Measurements from ENCODE around the gene EEIG2. TPM values are rescaled to one million over a fixed set of nuclear protein-coding genes. Genes with fewer than 3 reads are reported as not detected.
A peak's percentile ranks its signal among the peaks of the same experiment; 100 is the strongest.

EEIG2 gene
- total and polyA plus RNA-seq, 2 donors (not counting 1 experiment from before 2014, with no cell fraction given): 4.4 to 13.6 TPM

DNA sequence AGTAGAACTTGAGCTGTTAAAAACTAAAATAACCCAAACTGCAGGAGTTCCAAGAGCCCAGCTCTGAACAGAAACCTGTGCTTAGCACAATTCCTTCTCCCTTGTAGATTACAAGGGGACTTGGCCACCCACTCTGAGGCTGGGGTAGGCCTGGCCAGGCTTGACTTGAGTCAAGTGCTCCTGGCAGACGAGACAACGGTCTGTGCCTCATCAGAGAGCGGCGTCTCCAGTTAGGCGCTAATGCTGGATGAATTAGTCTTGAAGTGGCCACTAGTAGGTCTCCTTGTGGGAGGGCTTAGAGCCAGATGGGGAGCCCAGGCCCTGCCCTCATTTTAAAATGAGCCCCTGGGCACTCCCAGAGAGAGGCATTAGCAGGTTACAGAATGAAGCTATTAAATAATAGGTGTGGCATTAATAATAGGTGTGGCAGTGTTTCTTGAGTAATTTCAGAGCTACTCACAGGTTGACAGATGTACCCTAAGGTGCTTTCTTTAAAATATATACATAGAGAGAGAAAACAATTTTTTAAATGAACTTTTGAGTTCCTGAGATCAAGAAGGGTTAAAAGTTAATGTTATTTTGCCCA lies 1.1 kb downstream of the EEIG2 start:
- Mint-ChIP-seq H3K4me3 (peak overlapping the region; percentile 98), H3K4me1 (peaks cover 28% of the 10 kb centered on the region), H3K27me3 (no peaks in the 10 kb centered on the region), H3K27ac (peak overlapping the region; percentile 92), H3K9me3 (ENCODE audit: insufficient read depth) (no peaks in the 10 kb centered on the region)
- H3K9me3 ChIP-seq (ENCODE audit: control extremely low read depth in 1 of 3, control insufficient read depth in 2 of 3, insufficient read depth in 1 of 3, low read length in 2 of 3): no peaks in the 10 kb centered on the region
- DNase-seq (peak; percentile 64), ATAC-seq (ENCODE audit: low read depth) (peak; percentile 6)
- H3K79me2 ChIP-seq (ENCODE audit: control insufficient read depth, insufficient read depth, low read length): peaks cover 53% of the 10 kb centered on the region
- ChIA-PET CTCF (interaction anchor here (0.7 to 12.1 kb wide), 34 partner anchors 9 to 779 kb away, joined by 3 to 325 read pairs (median 6); partner anchors contain the start of genes HENMT1, PRPF38B and SLC25A24), POLR2A (interaction anchor here (1.0 to 2.5 kb wide), 2 partner anchors 100 to 131 kb away, joined by 4 to 8 read pairs; partner anchors contain the start of genes HENMT1 and PRPF38B)
- intact Hi-C loops (cut with micrococcal nuclease): loop anchor here (1.0 to 10.0 kb wide), 8 partner anchors 49 to 779 kb away; partner anchors contain the start of genes HENMT1, PRPF38B, STXBP3 and WDR47
- peak overlapping the region in 1 of 2 donors; percentile 57 for H3K27ac ChIP-seq (ENCODE audit: low read length in 2 of 2)
- H3K4me3 ChIP-seq (ENCODE audit: control extremely low read depth in 1 of 5, extremely low read depth in 1 of 5, insufficient read depth in 1 of 5, low read depth in 2 of 5, low read length in 4 of 5): peak overlapping the region; percentile 57 to 85 (median 74)
- no peaks in the 10 kb centered on the region for H3K36me3 ChIP-seq (replicated peaks in 1 of 2; ENCODE audit: control extremely low read depth in 1 of 2, control insufficient read depth in 1 of 2, extremely low read depth in 1 of 2, insufficient read depth in 2 of 2, low read length in 1 of 2)
- 6% methylated on average over 5 of the region's 5 CpGs for WGBS (ENCODE audit: insufficient coverage)
- no peak for TF ChIP-seq EZH2 (IDR thresholded peaks at IDR 0.05; ENCODE audit: borderline replicate concordance, insufficient read depth, low read depth, low read length, poor library complexity, severe bottlenecking)
- TF ChIP-seq, protein P1, sequence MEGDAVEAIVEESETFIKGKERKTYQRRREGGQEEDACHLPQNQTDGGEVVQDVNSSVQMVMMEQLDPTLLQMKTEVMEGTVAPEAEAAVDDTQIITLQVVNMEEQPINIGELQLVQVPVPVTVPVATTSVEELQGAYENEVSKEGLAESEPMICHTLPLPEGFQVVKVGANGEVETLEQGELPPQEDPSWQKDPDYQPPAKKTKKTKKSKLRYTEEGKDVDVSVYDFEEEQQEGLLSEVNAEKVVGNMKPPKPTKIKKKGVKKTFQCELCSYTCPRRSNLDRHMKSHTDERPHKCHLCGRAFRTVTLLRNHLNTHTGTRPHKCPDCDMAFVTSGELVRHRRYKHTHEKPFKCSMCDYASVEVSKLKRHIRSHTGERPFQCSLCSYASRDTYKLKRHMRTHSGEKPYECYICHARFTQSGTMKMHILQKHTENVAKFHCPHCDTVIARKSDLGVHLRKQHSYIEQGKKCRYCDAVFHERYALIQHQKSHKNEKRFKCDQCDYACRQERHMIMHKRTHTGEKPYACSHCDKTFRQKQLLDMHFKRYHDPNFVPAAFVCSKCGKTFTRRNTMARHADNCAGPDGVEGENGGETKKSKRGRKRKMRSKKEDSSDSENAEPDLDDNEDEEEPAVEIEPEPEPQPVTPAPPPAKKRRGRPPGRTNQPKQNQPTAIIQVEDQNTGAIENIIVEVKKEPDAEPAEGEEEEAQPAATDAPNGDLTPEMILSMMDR (IDR thresholded peaks at IDR 0.05): no peak
- H2AFZ ChIP-seq (ENCODE audit: insufficient read depth, low read depth, low read length, poor library complexity, severe bottlenecking): peak overlapping the region; percentile 82
- H4K20me1 ChIP-seq (ENCODE audit: control insufficient read depth, insufficient read depth, low read length, poor library complexity, severe bottlenecking): peaks cover 30% of the 10 kb centered on the region
- peak overlapping the region; percentile 71 for H3K4me2 ChIP-seq (replicated peaks; ENCODE audit: low read depth, low read length, poor library complexity, severe bottlenecking)
- H3K4me1 ChIP-seq (ENCODE audit: control insufficient read depth in 2 of 2, insufficient read depth in 2 of 2, low read length in 2 of 2): peaks cover 54 to 58% of the 10 kb centered on the region in 2 donors
- no peaks in the 10 kb centered on the region for H3K27me3 ChIP-seq (replicated peaks in 1 of 4; ENCODE audit: control extremely low read depth in 1 of 4, control insufficient read depth in 3 of 4, insufficient read depth in 4 of 4, low read length in 3 of 4)
- H3K9ac ChIP-seq (ENCODE audit: low read length): peak overlapping the region; percentile 73
